Endothelial cell of umbilical vein (primary cell): ENCODE results near the gene EIF2D.

Experiments
- EZH2 ChIP-seq: IDR thresholded peaks from 2 replicates; pipeline ENCODE4 v1.6.1; 2012; ENCODE audit warnings: borderline replicate concordance, low read depth, mild to moderate bottlenecking, moderate library complexity, low read length, inconsistent platforms; ENCODE audit not compliant: severe bottlenecking
- JUN ChIP-seq: IDR thresholded peaks from 2 replicates; pipeline ENCODE4 v1.6.1; 2011; ENCODE audit warnings: borderline replicate concordance, low read depth; ENCODE audit not compliant: insufficient read length, insufficient read depth
- POLR2A ChIP-seq: IDR thresholded peaks from 2 replicates; pipeline ENCODE4 v1.6.1; 2012; ENCODE audit warnings: low read depth, mild to moderate bottlenecking, control low read depth, low read length
- POLR2AphosphoS5 ChIP-seq: IDR thresholded peaks from 2 replicates; pipeline ENCODE4 v1.6.1; 2012; ENCODE audit warnings: low read depth, mild to moderate bottlenecking, control low read depth, low read length, moderate library complexity; ENCODE audit not compliant: insufficient read depth
- TF ChIP-seq, protein P1 (sequence below), 2 donors: IDR thresholded peaks; 1 replicate in 1 of 2; 2 replicates in 1 of 2; pipeline ENCODE4 v1.5.1; 2011; ENCODE audit warnings: low read length in 2 of 2, mild to moderate bottlenecking in 2 of 2, moderate library complexity in 2 of 2, control low read depth in 1 of 2, inconsistent platforms in 1 of 2, low read depth in 1 of 2; ENCODE audit not compliant: insufficient read depth in 1 of 2; ENCODE audit errors: extremely low read depth in 1 of 2
- TF ChIP-seq, protein P2 (sequence below): IDR thresholded peaks from 2 replicates; pipeline ENCODE4 v1.6.1; 2011; ENCODE audit not compliant: insufficient read depth, insufficient read length

DNA sequence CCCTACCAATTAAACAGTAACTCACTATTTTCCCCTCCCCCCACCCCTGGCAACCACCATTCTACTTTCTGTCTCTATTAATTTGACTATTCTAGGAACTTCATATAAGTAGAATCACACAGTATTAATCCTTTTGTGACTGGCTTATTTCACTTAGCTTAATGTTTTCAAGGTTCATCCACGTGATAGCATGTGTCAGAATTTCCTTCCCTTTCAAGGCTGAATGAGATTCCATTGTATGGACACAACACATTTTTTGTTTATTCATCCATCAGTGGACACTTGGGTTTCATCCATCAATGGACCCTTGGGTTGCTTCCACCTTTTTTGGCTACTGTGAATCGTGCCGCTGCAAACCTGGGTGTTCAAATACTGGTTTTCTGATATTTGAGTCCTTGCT lies 41.7 kb downstream of the EIF2D start:
- TF ChIP-seq, protein P1, sequence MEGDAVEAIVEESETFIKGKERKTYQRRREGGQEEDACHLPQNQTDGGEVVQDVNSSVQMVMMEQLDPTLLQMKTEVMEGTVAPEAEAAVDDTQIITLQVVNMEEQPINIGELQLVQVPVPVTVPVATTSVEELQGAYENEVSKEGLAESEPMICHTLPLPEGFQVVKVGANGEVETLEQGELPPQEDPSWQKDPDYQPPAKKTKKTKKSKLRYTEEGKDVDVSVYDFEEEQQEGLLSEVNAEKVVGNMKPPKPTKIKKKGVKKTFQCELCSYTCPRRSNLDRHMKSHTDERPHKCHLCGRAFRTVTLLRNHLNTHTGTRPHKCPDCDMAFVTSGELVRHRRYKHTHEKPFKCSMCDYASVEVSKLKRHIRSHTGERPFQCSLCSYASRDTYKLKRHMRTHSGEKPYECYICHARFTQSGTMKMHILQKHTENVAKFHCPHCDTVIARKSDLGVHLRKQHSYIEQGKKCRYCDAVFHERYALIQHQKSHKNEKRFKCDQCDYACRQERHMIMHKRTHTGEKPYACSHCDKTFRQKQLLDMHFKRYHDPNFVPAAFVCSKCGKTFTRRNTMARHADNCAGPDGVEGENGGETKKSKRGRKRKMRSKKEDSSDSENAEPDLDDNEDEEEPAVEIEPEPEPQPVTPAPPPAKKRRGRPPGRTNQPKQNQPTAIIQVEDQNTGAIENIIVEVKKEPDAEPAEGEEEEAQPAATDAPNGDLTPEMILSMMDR (IDR thresholded peaks at IDR 0.05; ENCODE audit: extremely low read depth in 1 of 2, insufficient read depth in 1 of 2, low read depth in 1 of 2, low read length in 2 of 2): no peak
- no peak for TF ChIP-seq POLR2AphosphoS5
- peak; percentile 60 for TF ChIP-seq JUN
- no peak for TF ChIP-seq POLR2A
- TF ChIP-seq EZH2: no peak
- TF ChIP-seq, protein P2, sequence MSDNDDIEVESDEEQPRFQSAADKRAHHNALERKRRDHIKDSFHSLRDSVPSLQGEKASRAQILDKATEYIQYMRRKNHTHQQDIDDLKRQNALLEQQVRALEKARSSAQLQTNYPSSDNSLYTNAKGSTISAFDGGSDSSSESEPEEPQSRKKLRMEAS: no peak
